Kidney epithelial cell (primary cell): ENCODE measurements around the gene SLC5A10. TPM values are rescaled to one million over a fixed set of nuclear protein-coding genes. Genes with fewer than 3 reads are reported as not detected.
"Not testable (repeated sequence)": the region's sequence is repeated elsewhere in the genome, so short reads cannot be mapped to it uniquely, and the experiment has no call there.

ENCODE experiments used
- DNase-seq: peaks from one replicate; pipeline ENCODE4 v3.0.0-alpha.2; 2010; ENCODE audit warnings: low read depth
- H3K27me3 ChIP-seq: 2 replicates; pipeline ENCODE4 v1.6.0; 2011; ENCODE audit warnings: low read length; ENCODE audit not compliant: control insufficient read depth, insufficient read depth
- H3K36me3 ChIP-seq: 2 replicates; pipeline ENCODE4 v1.5.1; 2011; ENCODE audit warnings: low read length; ENCODE audit not compliant: control insufficient read depth, insufficient read depth
- H3K4me3 ChIP-seq: 2 replicates; pipeline ENCODE4 v1.5.1; 2011; ENCODE audit warnings: low read depth, mild to moderate bottlenecking, control low read depth, low read length
- total RNA-seq: library from RNA; depleted of rRNA; stranded (reverse); fragments of >200 nt; gene quantifications from 2 replicates; pipeline ENCODE4 v1.2.3, GENCODE V29; 2015
- TF ChIP-seq, protein P1 (sequence below): IDR thresholded peaks from 2 replicates; pipeline ENCODE4 v1.5.1; 2011; ENCODE audit warnings: mild to moderate bottlenecking, moderate library complexity, low read length, control low read depth, inconsistent platforms; ENCODE audit not compliant: insufficient read depth, poor library complexity, severe bottlenecking

Gene SLC5A10
- total RNA-seq, 1 donor from 2014 or later: not detected

GRCh38 chr17:19017401-19017800, 65.4 kb downstream of the SLC5A10 start:
- TF ChIP-seq, protein P1, sequence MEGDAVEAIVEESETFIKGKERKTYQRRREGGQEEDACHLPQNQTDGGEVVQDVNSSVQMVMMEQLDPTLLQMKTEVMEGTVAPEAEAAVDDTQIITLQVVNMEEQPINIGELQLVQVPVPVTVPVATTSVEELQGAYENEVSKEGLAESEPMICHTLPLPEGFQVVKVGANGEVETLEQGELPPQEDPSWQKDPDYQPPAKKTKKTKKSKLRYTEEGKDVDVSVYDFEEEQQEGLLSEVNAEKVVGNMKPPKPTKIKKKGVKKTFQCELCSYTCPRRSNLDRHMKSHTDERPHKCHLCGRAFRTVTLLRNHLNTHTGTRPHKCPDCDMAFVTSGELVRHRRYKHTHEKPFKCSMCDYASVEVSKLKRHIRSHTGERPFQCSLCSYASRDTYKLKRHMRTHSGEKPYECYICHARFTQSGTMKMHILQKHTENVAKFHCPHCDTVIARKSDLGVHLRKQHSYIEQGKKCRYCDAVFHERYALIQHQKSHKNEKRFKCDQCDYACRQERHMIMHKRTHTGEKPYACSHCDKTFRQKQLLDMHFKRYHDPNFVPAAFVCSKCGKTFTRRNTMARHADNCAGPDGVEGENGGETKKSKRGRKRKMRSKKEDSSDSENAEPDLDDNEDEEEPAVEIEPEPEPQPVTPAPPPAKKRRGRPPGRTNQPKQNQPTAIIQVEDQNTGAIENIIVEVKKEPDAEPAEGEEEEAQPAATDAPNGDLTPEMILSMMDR: no peak
- peaks cover 13% of the 10 kb centered on the region for H3K27me3 ChIP-seq
- no peak for DNase-seq
- H3K4me3 ChIP-seq: no peak overlapping the region
- no peaks in the 10 kb centered on the region for H3K36me3 ChIP-seq

- peaks cover 13% of the 10 kb centered on the region for H3K27me3 ChIP-seq
These were observed 66.0 kb downstream of the SLC5A10 start for GRCh38 chr17:19017804-19018599.

GRCh38 chr17:19018600-19018950, 66.6 kb downstream of the SLC5A10 start:
- TF ChIP-seq, protein P1: no peak
- no peak for DNase-seq
- Histone ChIP-seq H3K27me3 (peaks cover 13% of the 10 kb centered on the region), H3K4me3 (no peak overlapping the region), H3K36me3 (no peaks in the 10 kb centered on the region)

More at GRCh38 chr17:19017804-19018599, 66.0 kb downstream of the SLC5A10 start:
- TF ChIP-seq, protein P1: no peak
- no peak for DNase-seq
- Histone ChIP-seq H3K4me3 (no peak overlapping the region), H3K36me3 (no peaks in the 10 kb centered on the region)

- Histone ChIP-seq H3K36me3 (no peaks in the 10 kb centered on the region), H3K4me3 (no peak overlapping the region), H3K27me3 (peaks cover 13% of the 10 kb centered on the region)
- no peak for DNase-seq
- TF ChIP-seq, protein P1: no peak
These were observed 67.3 kb downstream of the SLC5A10 start for GRCh38 chr17:19019041-19019941.

DNA sequence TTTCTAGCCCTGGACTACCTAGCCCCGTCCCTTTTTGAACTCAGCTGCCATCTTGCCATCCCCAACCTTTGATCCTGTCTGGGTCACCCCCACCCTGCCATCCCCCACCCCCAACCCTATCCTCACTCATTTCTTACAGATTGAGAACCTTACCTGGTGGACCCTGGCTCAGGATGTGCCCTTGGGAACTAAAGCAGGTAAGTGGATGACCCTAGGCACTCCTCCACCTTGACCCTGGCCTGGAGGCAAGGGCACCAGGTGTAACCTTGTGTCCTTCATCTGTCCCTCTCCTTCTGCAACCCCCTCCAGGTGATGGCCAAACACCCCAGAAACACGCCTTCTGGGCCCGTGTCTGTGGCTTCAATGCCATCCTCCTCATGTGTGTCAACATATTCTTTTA, 68.1 kb downstream of the SLC5A10 start:
- TF ChIP-seq, protein P1: no peak
- DNase-seq: no peak
- H3K27me3 ChIP-seq: peaks cover 13% of the 10 kb centered on the region
- no peak overlapping the region for H3K4me3 ChIP-seq
- no peaks in the 10 kb centered on the region for H3K36me3 ChIP-seq

- peaks cover 13% of the 10 kb centered on the region for H3K27me3 ChIP-seq
- DNase-seq, H3K36me3 ChIP-seq, H3K4me3 ChIP-seq: not testable (repeated sequence)
These were observed 69.2 kb downstream of the SLC5A10 start for GRCh38 chr17:19021011-19021621.
